GM12865 (cell line): Measurements from ENCODE around the gene PTPRM.

Source experiments
- DNase-seq: peaks from one replicate; pipeline ENCODE4 v3.0.0; 2010; ENCODE audit warnings: low read depth
- H3K4me3 ChIP-seq: 2 replicates; pipeline ENCODE4 v1.5.1; 2011; ENCODE audit warnings: mild to moderate bottlenecking, low read depth, low read length, control low read depth
- TF ChIP-seq, protein P1 (sequence below): IDR thresholded peaks from 2 replicates; pipeline ENCODE4 v1.5.1; 2011; ENCODE audit warnings: low read length, control low read depth, low read depth, inconsistent platforms; ENCODE audit not compliant: insufficient read depth; ENCODE audit errors: missing control alignments

PTPRM gene

GRCh38 chr18:8175501-8176061 is 608.5 kb downstream of the PTPRM start:
- TF ChIP-seq, protein P1, sequence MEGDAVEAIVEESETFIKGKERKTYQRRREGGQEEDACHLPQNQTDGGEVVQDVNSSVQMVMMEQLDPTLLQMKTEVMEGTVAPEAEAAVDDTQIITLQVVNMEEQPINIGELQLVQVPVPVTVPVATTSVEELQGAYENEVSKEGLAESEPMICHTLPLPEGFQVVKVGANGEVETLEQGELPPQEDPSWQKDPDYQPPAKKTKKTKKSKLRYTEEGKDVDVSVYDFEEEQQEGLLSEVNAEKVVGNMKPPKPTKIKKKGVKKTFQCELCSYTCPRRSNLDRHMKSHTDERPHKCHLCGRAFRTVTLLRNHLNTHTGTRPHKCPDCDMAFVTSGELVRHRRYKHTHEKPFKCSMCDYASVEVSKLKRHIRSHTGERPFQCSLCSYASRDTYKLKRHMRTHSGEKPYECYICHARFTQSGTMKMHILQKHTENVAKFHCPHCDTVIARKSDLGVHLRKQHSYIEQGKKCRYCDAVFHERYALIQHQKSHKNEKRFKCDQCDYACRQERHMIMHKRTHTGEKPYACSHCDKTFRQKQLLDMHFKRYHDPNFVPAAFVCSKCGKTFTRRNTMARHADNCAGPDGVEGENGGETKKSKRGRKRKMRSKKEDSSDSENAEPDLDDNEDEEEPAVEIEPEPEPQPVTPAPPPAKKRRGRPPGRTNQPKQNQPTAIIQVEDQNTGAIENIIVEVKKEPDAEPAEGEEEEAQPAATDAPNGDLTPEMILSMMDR, result no peak
- no peak for DNase-seq
- no peak overlapping the region for H3K4me3 ChIP-seq

DNA sequence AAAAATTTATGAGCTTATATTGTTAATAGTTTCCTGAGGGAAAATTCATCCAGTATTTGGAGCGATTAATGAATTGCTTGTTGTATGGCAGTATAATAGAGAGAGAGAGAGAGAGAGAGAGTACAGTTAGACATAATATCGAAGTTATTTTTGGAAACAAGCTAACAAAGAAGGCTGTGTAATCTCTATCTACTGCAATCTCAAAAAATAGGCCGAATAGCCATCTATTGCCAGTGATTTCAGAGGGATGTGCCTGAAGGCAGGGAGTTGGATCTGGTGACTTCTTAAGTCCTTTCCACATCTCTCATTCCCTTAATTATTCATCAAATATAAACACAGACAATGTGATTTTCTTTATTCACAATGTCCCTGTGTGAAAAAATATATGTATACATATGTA is 609.0 kb downstream of the PTPRM start:
- no peak for DNase-seq
- no peak overlapping the region for H3K4me3 ChIP-seq
- TF ChIP-seq, protein P1, result no peak

DNA sequence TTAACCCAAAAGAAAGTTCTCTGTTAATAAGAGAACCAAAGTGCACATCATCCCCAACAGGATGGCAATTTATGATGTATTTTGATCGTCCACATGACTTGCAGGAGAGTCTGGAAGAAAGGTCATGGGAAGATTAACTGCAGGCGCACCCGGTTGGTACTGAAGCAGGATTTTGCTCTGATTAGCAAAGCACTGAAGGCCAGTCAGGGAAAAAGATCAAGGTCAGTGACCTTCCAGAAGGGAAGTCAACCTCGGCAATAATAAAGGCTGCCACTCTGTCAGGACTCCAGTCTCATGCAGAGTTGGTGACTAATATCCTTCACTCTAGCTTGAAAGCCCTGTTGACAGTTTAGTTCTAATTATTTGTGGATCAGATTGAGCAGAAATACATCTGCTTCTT is 609.4 kb downstream of the PTPRM start:
- TF ChIP-seq, protein P1, result no peak
- no peak overlapping the region for H3K4me3 ChIP-seq
- DNase-seq, result no peak

- TF ChIP-seq, protein P1, result no peak
- no peak overlapping the region for H3K4me3 ChIP-seq
- no peak for DNase-seq
These were observed 610.4 kb downstream of the PTPRM start for GRCh38 chr18:8177330-8178016.

DNA sequence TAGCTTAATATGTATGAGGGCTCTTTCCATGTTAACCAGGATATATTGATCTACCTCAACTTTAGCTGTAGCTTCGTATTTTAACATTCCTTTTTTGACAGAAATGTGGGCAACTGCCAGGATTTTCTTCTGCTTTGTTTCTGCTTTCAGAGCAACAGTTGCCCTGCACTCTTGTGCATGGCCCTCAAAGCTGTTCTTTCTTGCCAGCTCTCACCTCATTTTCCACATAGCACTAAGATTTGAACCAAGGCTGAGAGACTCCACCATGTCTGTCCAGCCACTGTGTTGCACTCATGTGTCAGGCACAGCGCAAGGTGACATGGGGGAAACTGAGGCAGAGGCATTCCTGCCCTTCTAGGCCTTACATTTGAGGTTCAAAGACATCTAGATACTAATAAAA is 619.3 kb downstream of the PTPRM start:
- no peak for DNase-seq
- no peak overlapping the region for H3K4me3 ChIP-seq
- TF ChIP-seq, protein P1, result no peak

DNA sequence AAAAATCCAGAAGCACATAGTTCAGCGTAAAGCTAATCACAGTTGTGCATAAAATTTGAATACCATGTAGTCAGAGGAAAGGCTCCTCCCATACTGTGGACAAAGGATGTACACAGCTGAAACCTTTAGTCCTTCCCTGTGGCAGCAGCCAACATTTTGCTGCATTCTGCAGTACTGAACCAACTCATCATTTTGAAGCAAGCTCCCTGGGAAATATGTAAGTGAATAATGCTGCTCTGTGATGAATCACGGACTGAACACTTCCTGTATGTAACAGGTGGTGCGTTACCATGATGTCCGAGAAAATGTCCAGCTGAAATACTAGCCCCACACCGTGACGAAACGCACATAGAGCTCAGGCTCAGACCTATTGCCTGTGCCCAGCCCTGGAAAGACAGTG is 621.1 kb downstream of the PTPRM start:
- TF ChIP-seq, protein P1, result no peak
- DNase-seq, result no peak
- no peak overlapping the region for H3K4me3 ChIP-seq

- TF ChIP-seq, protein P1, result no peak
- H3K4me3 ChIP-seq, result no peak overlapping the region
- no peak for DNase-seq
These were observed 623.9 kb downstream of the PTPRM start for GRCh38 chr18:8190980-8191379.
